SU-DHL-6 (cell line): ENCODE measurements around the gene KLRC2.

Experiments
- H2AFZ ChIP-seq: fragments of 200-600 bp; sonication (generic); 2 replicates; pipeline ENCODE4 v1.6.1; 2014; ENCODE audit warnings: low read depth, mild to moderate bottlenecking, moderate library complexity, mixed read lengths, antibody characterized with exemption, low read length; ENCODE audit not compliant: severe bottlenecking
- H3F3A ChIP-seq: fragments of 200-600 bp; shearing (Covaris generic); 2 replicates; pipeline ENCODE4 v1.6.0; 2016; ENCODE audit warnings: antibody characterized with exemption, mild to moderate bottlenecking; ENCODE audit not compliant: insufficient read depth
- H3K27ac ChIP-seq: fragments of 200-600 bp; sonication (generic); 2 replicates; pipeline ENCODE4 v1.5.1; 2016; ENCODE audit warnings: low read depth, mild to moderate bottlenecking, low read length, moderate library complexity, mixed read lengths
- H3K27me3 ChIP-seq: fragments of 200-600 bp; sonication (generic), shearing (Covaris generic); 2 replicates; pipeline ENCODE4 v1.6.0; 2014; ENCODE audit warnings: mild to moderate bottlenecking, low read length
- H3K36me3 ChIP-seq: fragments of 200-600 bp; sonication (generic); 2 replicates; pipeline ENCODE4 v1.6.1; 2014; ENCODE audit warnings: mild to moderate bottlenecking, low read length, mixed read lengths
- H3K4me2 ChIP-seq: fragments of 300-600, 200-600 bp; shearing (Covaris generic), sonication (generic); 2 replicates; pipeline ENCODE4 v1.6.0; 2014; ENCODE audit warnings: low read length, low read depth, mild to moderate bottlenecking; ENCODE audit not compliant: poor library complexity, severe bottlenecking
- H3K4me3 ChIP-seq: fragments of 200-600 bp; sonication (generic); 2 replicates; pipeline ENCODE4 v1.5.1; 2014; ENCODE audit warnings: antibody characterized with exemption, low read length, mild to moderate bottlenecking, mixed read lengths; ENCODE audit not compliant: insufficient read depth, poor library complexity, severe bottlenecking
- H3K79me2 ChIP-seq: fragments of 200-600 bp; sonication (generic); 2 replicates; pipeline ENCODE4 v1.6.1; 2014; ENCODE audit warnings: mild to moderate bottlenecking, low read length, moderate library complexity; ENCODE audit not compliant: insufficient read depth
- H3K9ac ChIP-seq: fragments of 200-600 bp; sonication (generic); 2 replicates; pipeline ENCODE4 v1.7.0; 2014; ENCODE audit warnings: mild to moderate bottlenecking, low read length
- H3K9me2 ChIP-seq: fragments of 200-600 bp; sonication (generic); replicated peaks from 2 replicates; pipeline ENCODE4 v1.6.1; 2014; ENCODE audit warnings: low read length; ENCODE audit not compliant: insufficient read depth
- H3K9me3 ChIP-seq: fragments of 200-600 bp; sonication (generic); 2 replicates; pipeline ENCODE4 v1.6.1; 2014; ENCODE audit warnings: low read length, mixed read lengths; ENCODE audit not compliant: insufficient read depth
- H4K20me1 ChIP-seq: fragments of 200-600 bp; sonication (generic); 2 replicates; pipeline ENCODE4 v1.6.1; 2014; ENCODE audit warnings: low read depth, mild to moderate bottlenecking, antibody characterized with exemption, low read length, moderate library complexity, mixed read lengths
- EZH2phosphoT487 ChIP-seq: fragments of 200-600 bp; sonication (generic), shearing (Covaris generic); conservative IDR thresholded peaks from 2 replicates; pipeline ENCODE4 v1.6.1; 2018; ENCODE audit warnings: mild to moderate bottlenecking, antibody characterized with exemption, low read length, moderate library complexity, mixed read lengths
- TF ChIP-seq, protein P1 (sequence below): fragments of 200-600 bp; sonication (generic); IDR thresholded peaks from one replicate; pipeline ENCODE4 v1.5.1; 2017; ENCODE audit warnings: antibody characterized with exemption, mild to moderate bottlenecking, low read length, moderate library complexity; ENCODE audit not compliant: insufficient read depth, poor library complexity, severe bottlenecking

The KLRC2 gene

DNA sequence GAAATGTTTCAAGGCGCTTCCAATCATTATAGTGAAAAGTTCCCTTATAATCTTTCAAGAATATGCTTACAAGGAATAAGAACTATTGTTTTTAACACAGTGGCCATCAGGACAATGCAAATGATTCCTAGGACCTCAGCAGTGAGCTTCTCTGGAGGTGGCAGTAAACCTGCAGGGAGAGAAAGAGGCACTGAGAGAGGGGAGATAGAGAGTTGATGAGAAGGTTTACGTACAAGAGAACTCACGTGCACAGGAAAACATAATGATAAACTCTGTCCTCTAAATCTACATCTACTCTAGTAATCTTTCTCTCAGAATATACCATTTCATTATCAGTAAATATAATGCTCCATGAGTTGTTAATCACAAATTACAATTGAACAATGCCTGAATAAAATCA is 27.0 kb downstream of the KLRC2 start:
- H3K4me2 ChIP-seq, result no peak overlapping the region
- TF ChIP-seq, protein P1, sequence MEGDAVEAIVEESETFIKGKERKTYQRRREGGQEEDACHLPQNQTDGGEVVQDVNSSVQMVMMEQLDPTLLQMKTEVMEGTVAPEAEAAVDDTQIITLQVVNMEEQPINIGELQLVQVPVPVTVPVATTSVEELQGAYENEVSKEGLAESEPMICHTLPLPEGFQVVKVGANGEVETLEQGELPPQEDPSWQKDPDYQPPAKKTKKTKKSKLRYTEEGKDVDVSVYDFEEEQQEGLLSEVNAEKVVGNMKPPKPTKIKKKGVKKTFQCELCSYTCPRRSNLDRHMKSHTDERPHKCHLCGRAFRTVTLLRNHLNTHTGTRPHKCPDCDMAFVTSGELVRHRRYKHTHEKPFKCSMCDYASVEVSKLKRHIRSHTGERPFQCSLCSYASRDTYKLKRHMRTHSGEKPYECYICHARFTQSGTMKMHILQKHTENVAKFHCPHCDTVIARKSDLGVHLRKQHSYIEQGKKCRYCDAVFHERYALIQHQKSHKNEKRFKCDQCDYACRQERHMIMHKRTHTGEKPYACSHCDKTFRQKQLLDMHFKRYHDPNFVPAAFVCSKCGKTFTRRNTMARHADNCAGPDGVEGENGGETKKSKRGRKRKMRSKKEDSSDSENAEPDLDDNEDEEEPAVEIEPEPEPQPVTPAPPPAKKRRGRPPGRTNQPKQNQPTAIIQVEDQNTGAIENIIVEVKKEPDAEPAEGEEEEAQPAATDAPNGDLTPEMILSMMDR, result no peak
- TF ChIP-seq EZH2phosphoT487, result no peak
- no peaks in the 10 kb centered on the region for H3K79me2 ChIP-seq
- H3F3A ChIP-seq, result no peaks in the 10 kb centered on the region
- H3K27ac ChIP-seq, result no peak overlapping the region
- no peaks in the 10 kb centered on the region for H3K36me3 ChIP-seq
- no peaks in the 10 kb centered on the region for H3K27me3 ChIP-seq
- no peak overlapping the region for H3K4me3 ChIP-seq
- no peak overlapping the region for H2AFZ ChIP-seq
- H3K9me3 ChIP-seq, result no peaks in the 10 kb centered on the region
- H3K9ac ChIP-seq, result no peak overlapping the region
- H4K20me1 ChIP-seq, result no peaks in the 10 kb centered on the region
- no peaks in the 10 kb centered on the region for H3K9me2 ChIP-seq

DNA sequence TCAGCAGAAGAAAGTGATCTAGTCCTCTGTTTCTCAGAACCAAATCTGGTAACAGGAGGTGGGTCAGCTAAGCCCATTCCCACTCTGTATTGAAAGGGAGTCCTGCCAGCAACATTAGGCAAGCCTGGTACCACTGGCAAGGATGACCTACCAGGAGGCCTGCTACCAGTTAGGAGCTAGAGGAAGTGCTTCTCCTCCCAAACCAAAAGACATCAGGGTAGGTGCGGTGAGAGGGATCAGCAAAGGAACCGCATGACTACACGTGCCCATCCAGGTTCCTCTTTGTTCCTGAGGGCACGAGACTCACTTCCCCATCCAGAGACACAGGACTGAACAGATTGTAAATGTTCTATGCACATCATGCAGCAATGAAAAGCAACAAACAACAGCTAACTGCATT is 29.1 kb downstream of the KLRC2 start:
- no peaks in the 10 kb centered on the region for H3K36me3 ChIP-seq
- H2AFZ ChIP-seq, result no peak overlapping the region
- TF ChIP-seq EZH2phosphoT487, result no peak
- TF ChIP-seq, protein P1, result no peak
- no peaks in the 10 kb centered on the region for H3K27me3 ChIP-seq
- H3K4me2 ChIP-seq, result no peak overlapping the region
- H3K9me3 ChIP-seq, result no peaks in the 10 kb centered on the region
- H3K27ac ChIP-seq, result no peak overlapping the region
- no peaks in the 10 kb centered on the region for H4K20me1 ChIP-seq
- no peaks in the 10 kb centered on the region for H3K79me2 ChIP-seq
- H3K4me3 ChIP-seq, result no peak overlapping the region
- H3K9ac ChIP-seq, result no peak overlapping the region
- H3F3A ChIP-seq, result no peaks in the 10 kb centered on the region
- H3K9me2 ChIP-seq, result no peaks in the 10 kb centered on the region

DNA sequence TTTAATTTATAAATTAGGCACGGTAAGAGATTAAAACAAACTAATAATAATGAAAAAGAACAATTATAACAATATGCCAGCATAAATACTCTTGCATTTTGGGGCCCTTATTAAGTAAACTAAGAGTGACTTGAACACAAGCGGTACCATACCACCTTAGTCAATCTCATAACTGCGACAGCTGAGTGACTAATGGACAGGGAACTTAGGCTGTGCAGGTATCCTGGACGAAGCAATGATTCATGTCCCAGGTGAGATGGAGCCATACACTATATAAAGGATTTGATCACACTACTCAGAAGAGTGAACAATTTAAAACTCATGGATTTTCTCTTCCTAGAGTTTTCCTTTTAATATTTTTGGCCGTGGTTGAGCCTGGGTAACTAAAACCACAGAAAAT is 30.5 kb downstream of the KLRC2 start:
- Histone ChIP-seq H3K4me3 (no peak overlapping the region), H3K9ac (no peak overlapping the region), H3K27ac (no peak overlapping the region), H3K9me2 (no peaks in the 10 kb centered on the region), H2AFZ (no peak overlapping the region), H3K9me3 (no peaks in the 10 kb centered on the region), H4K20me1 (no peaks in the 10 kb centered on the region), H3F3A (no peaks in the 10 kb centered on the region), H3K4me2 (no peak overlapping the region), H3K27me3 (no peaks in the 10 kb centered on the region), H3K36me3 (no peaks in the 10 kb centered on the region), H3K79me2 (no peaks in the 10 kb centered on the region)
- no peak for TF ChIP-seq EZH2phosphoT487
- TF ChIP-seq, protein P1, result no peak

DNA sequence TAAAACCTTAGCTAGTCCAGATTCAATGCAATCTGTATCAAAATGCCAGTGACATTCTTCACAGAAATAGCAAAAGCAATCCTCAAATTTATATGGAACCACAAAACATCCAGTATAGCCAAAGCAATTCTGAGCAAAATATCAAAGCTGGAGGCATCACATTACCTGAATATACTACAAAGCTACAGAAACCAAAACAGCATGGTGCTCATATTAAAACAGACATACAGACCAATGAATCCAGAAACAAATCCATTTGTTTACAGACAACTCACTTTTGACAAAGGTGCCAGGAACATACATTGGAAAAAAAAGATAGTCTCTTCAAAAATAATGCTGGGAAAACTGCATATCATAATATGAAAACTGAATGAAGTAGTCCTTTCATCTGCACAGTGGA is 31.0 kb downstream of the KLRC2 start:
- TF ChIP-seq EZH2phosphoT487, result no peak
- TF ChIP-seq, protein P1, result no peak
- no peaks in the 10 kb centered on the region for H3F3A ChIP-seq
- H3K9me3 ChIP-seq, result no peaks in the 10 kb centered on the region
- no peak overlapping the region for H3K9ac ChIP-seq
- H3K4me2 ChIP-seq, result no peak overlapping the region
- no peaks in the 10 kb centered on the region for H3K27me3 ChIP-seq
- H3K36me3 ChIP-seq, result no peaks in the 10 kb centered on the region
- H2AFZ ChIP-seq, result no peak overlapping the region
- H3K27ac ChIP-seq, result no peak overlapping the region
- H3K9me2 ChIP-seq, result no peaks in the 10 kb centered on the region
- no peak overlapping the region for H3K4me3 ChIP-seq
- H4K20me1 ChIP-seq, result no peaks in the 10 kb centered on the region
- no peaks in the 10 kb centered on the region for H3K79me2 ChIP-seq
